Measurements from ENCODE around the gene LMAN1L. TPM values are rescaled to one million over a fixed set of nuclear protein-coding genes. Genes with fewer than 3 reads are reported as not detected.
A peak's percentile ranks its signal among the peaks of the same experiment; 100 is the strongest.

The LMAN1L gene
- total RNA-seq, 2 donors from 2014 or later = 0.82 to 1.6 TPM

- Mint-ChIP-seq H3K36me3 (ENCODE audit: low read depth) (peaks cover 90% of the 10 kb centered on the region), H3K27me3 (no peaks in the 10 kb centered on the region), H3K27ac (peak overlapping the region; percentile 89), H3K4me1 (peaks cover 39% of the 10 kb centered on the region), H3K9me3 (no peaks in the 10 kb centered on the region), H3K4me3 (peak overlapping the region; percentile 84)
- no peak for ATAC-seq (replicated peaks)
These were observed 26.0 kb upstream of the LMAN1L start for GRCh38 chr15:74786551-74787165.

- Mint-ChIP-seq H3K9me3 (no peaks in the 10 kb centered on the region), H3K27me3 (no peaks in the 10 kb centered on the region), H3K36me3 (ENCODE audit: low read depth) (peaks cover 96% of the 10 kb centered on the region), H3K4me3 (peak overlapping the region; percentile 84), H3K4me1 (peaks cover 46% of the 10 kb centered on the region), H3K27ac (peak overlapping the region; percentile 89)
- peak; percentile 78 for ATAC-seq (replicated peaks)
These were observed 25.2 kb upstream of the LMAN1L start for GRCh38 chr15:74787251-74788041.

- Mint-ChIP-seq H3K4me1 (peaks cover 46% of the 10 kb centered on the region), H3K36me3 (ENCODE audit: low read depth) (peaks cover 89% of the 10 kb centered on the region), H3K9me3 (no peaks in the 10 kb centered on the region), H3K27ac (peak overlapping the region; percentile 89), H3K27me3 (no peaks in the 10 kb centered on the region), H3K4me3 (peak overlapping the region; percentile 84)
- ATAC-seq (replicated peaks) = no peak
These were observed 24.5 kb upstream of the LMAN1L start for GRCh38 chr15:74788042-74788682.

GRCh38 chr15:74788683-74789151 is 23.9 kb upstream of the LMAN1L start:
- Mint-ChIP-seq H3K27ac (peak overlapping the region; percentile 89), H3K9me3 (no peaks in the 10 kb centered on the region), H3K4me1 (peaks cover 46% of the 10 kb centered on the region), H3K27me3 (no peaks in the 10 kb centered on the region), H3K36me3 (ENCODE audit: low read depth) (peaks cover 84% of the 10 kb centered on the region), H3K4me3 (peak overlapping the region; percentile 84)
- peak; percentile 31 for ATAC-seq (replicated peaks)

- H3K36me3 Mint-ChIP-seq (ENCODE audit: low read depth) = peaks cover 79% of the 10 kb centered on the region
- peaks cover 46% of the 10 kb centered on the region for H3K4me1 Mint-ChIP-seq
These were observed 23.4 kb upstream of the LMAN1L start for GRCh38 chr15:74789171-74789631.

GRCh38 chr15:74789741-74790079 is 22.9 kb upstream of the LMAN1L start:
- H3K27me3 Mint-ChIP-seq = no peaks in the 10 kb centered on the region
- H3K4me1 Mint-ChIP-seq = peaks cover 50% of the 10 kb centered on the region
- peaks cover 76% of the 10 kb centered on the region for H3K36me3 Mint-ChIP-seq (ENCODE audit: low read depth)

More at GRCh38 chr15:74789171-74789631, 23.4 kb upstream of the LMAN1L start:
- Mint-ChIP-seq H3K27me3 (no peaks in the 10 kb centered on the region), H3K4me3 (peak overlapping the region; percentile 84), H3K9me3 (no peaks in the 10 kb centered on the region), H3K27ac (peak overlapping the region; percentile 89)
- no peak for ATAC-seq (replicated peaks)

GRCh38 chr15:74790080-74790916 is 22.3 kb upstream of the LMAN1L start:
- Mint-ChIP-seq H3K27me3 (no peaks in the 10 kb centered on the region), H3K4me3 (peak overlapping the region; percentile 84), H3K9me3 (no peaks in the 10 kb centered on the region), H3K27ac (peak overlapping the region; percentile 89), H3K36me3 (ENCODE audit: low read depth) (peaks cover 76% of the 10 kb centered on the region), H3K4me1 (peaks cover 56% of the 10 kb centered on the region)
- peak; percentile 25 for ATAC-seq (replicated peaks)

More at GRCh38 chr15:74789741-74790079, 22.9 kb upstream of the LMAN1L start:
- H3K27ac Mint-ChIP-seq = peak overlapping the region; percentile 89
- H3K4me3 Mint-ChIP-seq = peak overlapping the region; percentile 84
- ATAC-seq (replicated peaks) = no peak
- H3K9me3 Mint-ChIP-seq = no peaks in the 10 kb centered on the region

- Mint-ChIP-seq H3K4me1 (peaks cover 60% of the 10 kb centered on the region), H3K9me3 (no peaks in the 10 kb centered on the region), H3K36me3 (ENCODE audit: low read depth) (peaks cover 74% of the 10 kb centered on the region), H3K27me3 (no peaks in the 10 kb centered on the region), H3K4me3 (peak overlapping the region; percentile 84), H3K27ac (peak overlapping the region; percentile 89)
- no peak for ATAC-seq (replicated peaks)
These were observed 21.6 kb upstream of the LMAN1L start for GRCh38 chr15:74791007-74791406.

GRCh38 chr15:74791667-74792066 is 21.0 kb upstream of the LMAN1L start:
- no peaks in the 10 kb centered on the region for H3K9me3 Mint-ChIP-seq
- ATAC-seq (replicated peaks) = no peak
- peak overlapping the region; percentile 84 for H3K4me3 Mint-ChIP-seq
- H3K4me1 Mint-ChIP-seq = peaks cover 63% of the 10 kb centered on the region
- peaks cover 73% of the 10 kb centered on the region for H3K36me3 Mint-ChIP-seq (ENCODE audit: low read depth)
- H3K27me3 Mint-ChIP-seq = no peaks in the 10 kb centered on the region
- peak overlapping the region; percentile 89 for H3K27ac Mint-ChIP-seq

GRCh38 chr15:74792227-74793016 is 20.2 kb upstream of the LMAN1L start:
- ATAC-seq (replicated peaks) = no peak
- Mint-ChIP-seq H3K4me1 (peaks cover 58% of the 10 kb centered on the region), H3K27ac (peak overlapping the region; percentile 89), H3K27me3 (no peaks in the 10 kb centered on the region), H3K36me3 (ENCODE audit: low read depth) (peaks cover 71% of the 10 kb centered on the region), H3K4me3 (peak overlapping the region; percentile 84), H3K9me3 (no peaks in the 10 kb centered on the region)

GRCh38 chr15:74793135-74794028 is 19.3 kb upstream of the LMAN1L start:
- Mint-ChIP-seq H3K27me3 (no peaks in the 10 kb centered on the region), H3K27ac (peak overlapping the region; percentile 89), H3K36me3 (ENCODE audit: low read depth) (peaks cover 71% of the 10 kb centered on the region), H3K4me1 (peaks cover 55% of the 10 kb centered on the region), H3K9me3 (no peaks in the 10 kb centered on the region), H3K4me3 (peak overlapping the region; percentile 84)
- ATAC-seq (replicated peaks) = peak; percentile 10

GRCh38 chr15:74794248-74794969 is 18.2 kb upstream of the LMAN1L start:
- Mint-ChIP-seq H3K27me3 (no peaks in the 10 kb centered on the region), H3K4me3 (peak overlapping the region; percentile 76), H3K27ac (peak overlapping the region; percentile 85), H3K9me3 (no peaks in the 10 kb centered on the region), H3K36me3 (ENCODE audit: low read depth) (peaks cover 71% of the 10 kb centered on the region), H3K4me1 (peaks cover 54% of the 10 kb centered on the region)
- ATAC-seq (replicated peaks) = peak; percentile 66

Measured in activated T-helper 17 cell treated with anti-CD3 and anti-CD28 coated beads, Interleukin-2, amount 50 U/mL, for 72 hours (primary cell).